Measurements from ENCODE around the gene AFF4. TPM values are rescaled to one million over a fixed set of nuclear protein-coding genes. Genes with fewer than 3 reads are reported as not detected.
A peak's percentile ranks its signal among the peaks of the same experiment; 100 is the strongest.

AFF4 gene
- total RNA-seq, 4 donors from 2014 or later = 70.5 to 85.3 (median 73.2) TPM

- WGBS, 2 donors = 0% methylated on average over 32 to 41 of the region's 55 CpGs
- H3K4me1 ChIP-seq = peaks cover 0 to 26% (median 5%) of the 10 kb centered on the region in 4 donors
- peak within 1 kb of the TSS; percentile 91 to 96 (median 95) for H3K27ac ChIP-seq
- H3K36me3 ChIP-seq = peaks cover 0 to 37% (median 0%) of the 10 kb centered on the region in 3 donors
- TF ChIP-seq POLR2A (IDR thresholded peaks at IDR 0.05) (peak; percentile 42 to 91), CTCF (IDR thresholded peaks at IDR 0.05) (peak; percentile 7 to 60 (median 29)), EP300 (IDR thresholded peaks at IDR 0.05) (peak; percentile 95 to 98)
- H3K4me3 ChIP-seq = peak within 1 kb of the TSS; percentile 62 to 88 (median 86)
- no peaks in the 10 kb centered on the region for H3K9me3 ChIP-seq
- no peaks in the 10 kb centered on the region for H3K27me3 ChIP-seq
- DNase-seq (ENCODE audit: low spot score in 2 of 2) = peak; percentile 85 to 96
These were observed 96.9 kb downstream of the AFF4 start, which contains the start of the genes GDF9 and UQCRQ for GRCh38 chr5:132866342-132867045. GDF9 (minus strand) TSS chr5:132866469; CDS start chr5:132864533, 1,936 bp downstream. UQCRQ (plus strand) TSS chr5:132866642; CDS start chr5:132866882, 240 bp downstream.

- WGBS, 2 donors = 25 to 28% methylated on average over 30 of the region's 30 CpGs
- TF ChIP-seq EP300 (IDR thresholded peaks at IDR 0.05) (no peak), POLR2A (IDR thresholded peaks at IDR 0.05) (no peak), CTCF (IDR thresholded peaks at IDR 0.05) (no peak)
These were observed 97.6 kb downstream of the AFF4 start for GRCh38 chr5:132865668-132866341.

GRCh38 chr5:132860742-132861141 is 102.7 kb downstream of the AFF4 start:
- TF ChIP-seq CTCF (IDR thresholded peaks at IDR 0.05) = no peak
- no peak for TF ChIP-seq EP300 (IDR thresholded peaks at IDR 0.05)
- no peak for TF ChIP-seq POLR2A (IDR thresholded peaks at IDR 0.05)
- no peaks in the 10 kb centered on the region for H3K9me3 ChIP-seq

More at GRCh38 chr5:132865668-132866341, 97.6 kb downstream of the AFF4 start:
- Histone ChIP-seq H3K4me1 (peaks cover 0 to 26% (median 5%) of the 10 kb centered on the region in 4 donors), H3K36me3 (peaks cover 0 to 32% (median 0%) of the 10 kb centered on the region in 3 donors), H3K4me3 (peak overlapping the region; percentile 62 to 88 (median 86)), H3K27ac (peak overlapping the region; percentile 91 to 96 (median 95)), H3K9me3 (no peaks in the 10 kb centered on the region), H3K27me3 (no peaks in the 10 kb centered on the region)
- DNase-seq (ENCODE audit: low spot score in 2 of 2) = no peak

GRCh38 chr5:132859889-132860437 is 103.5 kb downstream of the AFF4 start:
- TF ChIP-seq POLR2A (IDR thresholded peaks at IDR 0.05) (no peak), CTCF (IDR thresholded peaks at IDR 0.05) (no peak), EP300 (IDR thresholded peaks at IDR 0.05) (no peak)
- WGBS, 2 donors = 74 to 77% methylated on average over 2 of the region's 2 CpGs
- H3K27me3 ChIP-seq = no peaks in the 10 kb centered on the region
- no peaks in the 10 kb centered on the region for H3K9me3 ChIP-seq
- no peak overlapping the region for H3K27ac ChIP-seq
- H3K36me3 ChIP-seq = no peaks in the 10 kb centered on the region
- H3K4me1 ChIP-seq = no peaks in the 10 kb centered on the region
- DNase-seq (ENCODE audit: low spot score in 2 of 2) = no peak
- no peak overlapping the region for H3K4me3 ChIP-seq

More at GRCh38 chr5:132860742-132861141, 102.7 kb downstream of the AFF4 start:
- Histone ChIP-seq H3K27me3 (no peaks in the 10 kb centered on the region), H3K27ac (no peak overlapping the region), H3K36me3 (no peaks in the 10 kb centered on the region), H3K4me3 (no peak overlapping the region), H3K4me1 (peaks cover 0 to 5% (median 1%) of the 10 kb centered on the region in 4 donors)
- 31 to 40% methylated on average over 5 of the region's 5 CpGs for WGBS, 2 donors
- DNase-seq (ENCODE audit: low spot score in 2 of 2) = no peak
